Measurements from ENCODE around the gene H6PD. TPM values are rescaled to one million over a fixed set of nuclear protein-coding genes. Genes with fewer than 3 reads are reported as not detected.

Gene H6PD
- total and polyA plus RNA-seq, 8 donors = 3.2 to 54.3 (median 22.7) TPM

- DNase-seq = no peak
- intact Hi-C loops (cut with DNase I; ENCODE audit: low total_unique reads) = no loop called here
- no peak overlapping the region for H3K4me3 ChIP-seq
- H3K27ac ChIP-seq = no peak overlapping the region
- H3K4me1 ChIP-seq = peaks cover 0 to 16% (median 8%) of the 10 kb centered on the region in 4 donors
- H3K9me3 ChIP-seq = no peaks in the 10 kb centered on the region
- WGBS, 5 donors = 96 to 99% (median 98%) methylated on average over 9 of the region's 9 CpGs
- peaks cover 18 to 57% (median 49%) of the 10 kb centered on the region in 4 donors for H3K36me3 ChIP-seq
- no peaks in the 10 kb centered on the region for H3K27me3 ChIP-seq
- TF ChIP-seq EP300 (IDR thresholded peaks at IDR 0.05) (no peak), POLR2AphosphoS5 (IDR thresholded peaks at IDR 0.05) (no peak), POLR2A (IDR thresholded peaks at IDR 0.05) (no peak)
- TF ChIP-seq, protein P1, sequence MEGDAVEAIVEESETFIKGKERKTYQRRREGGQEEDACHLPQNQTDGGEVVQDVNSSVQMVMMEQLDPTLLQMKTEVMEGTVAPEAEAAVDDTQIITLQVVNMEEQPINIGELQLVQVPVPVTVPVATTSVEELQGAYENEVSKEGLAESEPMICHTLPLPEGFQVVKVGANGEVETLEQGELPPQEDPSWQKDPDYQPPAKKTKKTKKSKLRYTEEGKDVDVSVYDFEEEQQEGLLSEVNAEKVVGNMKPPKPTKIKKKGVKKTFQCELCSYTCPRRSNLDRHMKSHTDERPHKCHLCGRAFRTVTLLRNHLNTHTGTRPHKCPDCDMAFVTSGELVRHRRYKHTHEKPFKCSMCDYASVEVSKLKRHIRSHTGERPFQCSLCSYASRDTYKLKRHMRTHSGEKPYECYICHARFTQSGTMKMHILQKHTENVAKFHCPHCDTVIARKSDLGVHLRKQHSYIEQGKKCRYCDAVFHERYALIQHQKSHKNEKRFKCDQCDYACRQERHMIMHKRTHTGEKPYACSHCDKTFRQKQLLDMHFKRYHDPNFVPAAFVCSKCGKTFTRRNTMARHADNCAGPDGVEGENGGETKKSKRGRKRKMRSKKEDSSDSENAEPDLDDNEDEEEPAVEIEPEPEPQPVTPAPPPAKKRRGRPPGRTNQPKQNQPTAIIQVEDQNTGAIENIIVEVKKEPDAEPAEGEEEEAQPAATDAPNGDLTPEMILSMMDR (IDR thresholded peaks at IDR 0.05) = no peak
Measured at GRCh38 chr1:9258629-9259028, 24.1 kb downstream of the H6PD start.

- Histone ChIP-seq H3K4me3 (no peak overlapping the region), H3K4me1 (peaks cover 0 to 6% (median 0%) of the 10 kb centered on the region in 4 donors), H3K27ac (no peak overlapping the region), H3K27me3 (no peaks in the 10 kb centered on the region), H3K9me3 (no peaks in the 10 kb centered on the region), H3K36me3 (peaks cover 32 to 64% (median 59%) of the 10 kb centered on the region in 4 donors)
- no peak for DNase-seq
- TF ChIP-seq POLR2AphosphoS5 (IDR thresholded peaks at IDR 0.05) = no peak
- TF ChIP-seq POLR2A (IDR thresholded peaks at IDR 0.05) = no peak
- TF ChIP-seq, protein P1 (IDR thresholded peaks at IDR 0.05) = no peak
- no peak for TF ChIP-seq EP300 (IDR thresholded peaks at IDR 0.05)
- intact Hi-C loops (cut with DNase I; ENCODE audit: low total_unique reads) = loop anchor here (10.0 kb wide), 1 partner anchor 335 kb away; no protein-coding TSS in a partner anchor
- 93 to 97% (median 96%) methylated on average over 20 of the region's 20 CpGs for WGBS, 5 donors
Measured at GRCh38 chr1:9260059-9260766, 25.6 kb downstream of the H6PD start.

DNA sequence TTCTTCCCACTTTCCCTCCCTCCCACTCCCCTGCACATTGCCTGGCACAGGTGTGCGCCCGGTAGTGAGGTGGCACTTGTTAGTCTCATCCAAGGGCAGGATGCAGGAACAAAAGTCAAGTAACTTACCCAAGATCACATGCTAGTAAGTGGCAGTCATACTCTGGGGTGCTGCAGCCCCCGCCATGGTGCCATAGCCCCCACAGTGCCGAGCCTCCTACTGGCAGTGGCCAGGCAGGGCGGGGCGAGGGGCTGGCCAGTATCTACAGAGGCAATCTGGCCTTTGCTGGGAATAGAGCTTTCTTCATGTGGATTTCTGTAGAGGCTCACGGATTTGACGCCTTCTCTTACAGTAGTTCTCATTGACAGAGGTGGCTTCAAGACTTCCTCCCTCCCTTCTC, 26.9 kb downstream of the H6PD start:
- no peak for DNase-seq
- intact Hi-C loops (cut with DNase I; ENCODE audit: low total_unique reads) = loop anchor here (10.0 kb wide), 1 partner anchor 333 kb away; no protein-coding TSS in a partner anchor
- no peak for TF ChIP-seq POLR2AphosphoS5 (IDR thresholded peaks at IDR 0.05)
- no peak for TF ChIP-seq POLR2A (IDR thresholded peaks at IDR 0.05)
- TF ChIP-seq, protein P1 (IDR thresholded peaks at IDR 0.05) = no peak
- TF ChIP-seq EP300 (IDR thresholded peaks at IDR 0.05) = no peak
- Histone ChIP-seq H3K36me3 (peaks cover 38 to 63% (median 59%) of the 10 kb centered on the region in 4 donors), H3K4me3 (no peak overlapping the region), H3K27me3 (no peaks in the 10 kb centered on the region), H3K9me3 (no peaks in the 10 kb centered on the region), H3K4me1 (peaks cover 0 to 9% (median 3%) of the 10 kb centered on the region in 4 donors), H3K27ac (no peak overlapping the region)
- 90 to 94% (median 91%) methylated on average over 7 to 8 of the region's 8 CpGs for WGBS, 5 donors

DNA sequence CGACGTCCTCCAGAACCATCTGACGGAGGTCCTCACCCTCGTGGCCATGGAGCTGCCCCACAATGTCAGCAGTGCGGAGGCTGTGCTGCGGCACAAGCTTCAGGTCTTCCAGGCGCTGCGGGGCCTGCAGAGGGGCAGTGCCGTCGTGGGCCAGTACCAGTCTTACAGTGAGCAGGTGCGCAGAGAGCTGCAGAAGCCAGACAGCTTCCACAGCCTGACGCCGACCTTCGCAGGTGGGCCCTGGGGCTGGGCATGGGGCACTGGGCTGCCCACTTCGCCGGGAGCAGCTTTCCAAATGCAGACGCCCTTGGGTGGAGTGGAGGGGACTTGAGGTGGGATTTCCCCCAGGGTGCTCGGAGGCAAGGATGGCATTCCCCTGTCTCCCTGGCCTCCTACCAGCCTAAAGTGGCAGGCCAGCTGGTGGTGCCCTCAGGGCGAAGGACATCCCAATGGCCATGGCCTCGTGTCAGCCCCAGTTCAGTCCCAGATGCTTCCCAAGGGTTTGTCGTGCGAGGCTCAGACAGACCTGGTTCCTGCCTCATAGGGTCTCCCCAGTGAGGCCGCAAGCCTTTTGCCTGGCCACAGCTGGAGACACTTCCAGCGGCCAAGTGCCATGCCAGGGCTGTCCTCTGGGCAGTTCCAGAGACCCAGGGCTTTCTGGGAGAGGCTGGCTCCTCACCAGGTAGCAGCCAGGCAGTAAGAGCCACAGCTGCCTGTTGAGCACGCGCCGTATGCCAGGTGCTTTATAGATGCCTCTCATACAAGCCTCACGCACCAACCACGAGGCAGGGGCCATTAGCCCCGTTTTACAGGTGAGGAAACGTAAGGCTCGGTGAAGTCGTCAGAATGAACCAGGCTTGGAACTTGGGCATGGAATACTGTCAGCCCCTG, 27.8 kb downstream of the H6PD start:
- Histone ChIP-seq H3K27ac (no peak overlapping the region), H3K36me3 (peaks cover 38 to 60% (median 57%) of the 10 kb centered on the region in 4 donors), H3K4me3 (no peak overlapping the region), H3K9me3 (no peaks in the 10 kb centered on the region), H3K4me1 (peaks cover 8 to 14% (median 11%) of the 10 kb centered on the region in 4 donors), H3K27me3 (no peaks in the 10 kb centered on the region)
- intact Hi-C loops (cut with DNase I; ENCODE audit: low total_unique reads) = loop anchor here (10.0 kb wide), 1 partner anchor 332 kb away; no protein-coding TSS in a partner anchor
- WGBS, 5 donors = 92 to 97% (median 92%) methylated on average over 8 to 33 of the region's 33 CpGs
- DNase-seq = no peak
- no peak for TF ChIP-seq POLR2AphosphoS5 (IDR thresholded peaks at IDR 0.05)

All from stomach (tissue), 9 donors.